Endothelial cell of umbilical vein (primary cell): ENCODE data around the gene RBKS. TPM values are rescaled to one million over a fixed set of nuclear protein-coding genes. Genes with fewer than 3 reads are reported as not detected.

ENCODE experiments used
- BruUV-seq: library from RNA; stranded (reverse); fragments of 400-500 nt; replicated peaks from 2 replicates; lab custom pipeline; 2021; lab: Mats Ljungman, UMichigan
- CTCF ChIA-PET: fragments of 300-600, 350-600 bp; sonication (Branson Sonifier 250); formaldehyde crosslinking; loops from one replicate; lab custom pipeline; 2021; ENCODE audit warnings: antibody characterized with exemption, inconsistent platforms; lab: Charles Lee
- POLR2A ChIA-PET: fragments of 300-600, 350-600 bp; sonication (Branson Sonifier 250); formaldehyde crosslinking; loops from one replicate; lab custom pipeline; 2021; ENCODE audit warnings: antibody characterized with exemption, inconsistent platforms; lab: Charles Lee
- DNase-seq: peaks from one replicate; pipeline ENCODE4 v3.0.0-alpha.2; 2011; ENCODE audit warnings: low read depth, low spot score
- FAIRE-seq: peaks from 2 replicates; lab custom pipeline; 2011; peaks lifted over from hg19 to GRCh38; lab: Jason Lieb, UNC
- H2AFZ ChIP-seq: 2 replicates; pipeline ENCODE4 v1.6.0; 2012; ENCODE audit warnings: low read depth, low read length, control low read depth, inconsistent platforms
- H3K27ac ChIP-seq: 2 replicates; pipeline ENCODE4 v1.5.1; 2011; ENCODE audit warnings: low read depth, mild to moderate bottlenecking, control low read depth, low read length, moderate library complexity; ENCODE audit not compliant: insufficient read depth
- H3K27me3 ChIP-seq, 2 experiments: 2 replicates each; pipeline versions ENCODE4 v1.6.0 to v1.6.1; 2011; ENCODE audit warnings: low read length in 2 of 2, mixed read lengths in 1 of 2; ENCODE audit not compliant: control insufficient read depth in 2 of 2, insufficient read depth in 2 of 2
- H3K36me3 ChIP-seq, 2 experiments: 2 replicates in 1 of 2; 3 replicates in 1 of 2; pipeline ENCODE4 v1.5.1; 2011; ENCODE audit warnings: low read length in 2 of 2, mild to moderate bottlenecking in 1 of 2, moderate library complexity in 1 of 2; ENCODE audit not compliant: control insufficient read depth in 2 of 2, insufficient read depth in 2 of 2; ENCODE audit errors: extremely low read depth in 1 of 2
- H3K4me1 ChIP-seq: 3 replicates; pipeline ENCODE4 v1.5.1; 2011; ENCODE audit warnings: mild to moderate bottlenecking, low read length; ENCODE audit not compliant: control insufficient read depth, insufficient read depth; ENCODE audit errors: extremely low read depth
- H3K4me2 ChIP-seq: 2 replicates; pipeline ENCODE4 v1.6.1; 2011; ENCODE audit warnings: low read length, control low read depth, mixed read lengths; ENCODE audit not compliant: insufficient read depth
- H3K4me3 ChIP-seq, 3 experiments: fragments of 200-600 bp in 1 of 3; sonication (generic), shearing (Covaris generic) in 1 of 3; replicated peaks in 1 of 3; 2 replicates each; pipeline ENCODE4 v1.5.1; 2011 to 2016; ENCODE audit warnings: control low read depth in 3 of 3, low read length in 3 of 3, mild to moderate bottlenecking in 2 of 3, inconsistent platforms in 1 of 3, low read depth in 1 of 3, moderate library complexity in 1 of 3; ENCODE audit not compliant: insufficient read depth in 1 of 3
- H3K79me2 ChIP-seq: 2 replicates; pipeline ENCODE4 v1.6.0; 2012; ENCODE audit warnings: low read length, inconsistent platforms; ENCODE audit not compliant: control insufficient read depth, insufficient read depth
- H3K9ac ChIP-seq: replicated peaks from 2 replicates; pipeline ENCODE3; 2011; ENCODE audit warnings: low read length, control low read depth; ENCODE audit not compliant: insufficient read depth; ENCODE audit errors: extremely low read depth
- H3K9me1 ChIP-seq: replicated peaks from 3 replicates; pipeline ENCODE4 v1.6.0; 2011; ENCODE audit warnings: mild to moderate bottlenecking, low read length; ENCODE audit not compliant: control insufficient read depth, insufficient read depth; ENCODE audit errors: extremely low read depth
- H3K9me3 ChIP-seq: replicated peaks from 2 replicates; pipeline ENCODE4 v1.5.1; 2012; ENCODE audit warnings: low read length, inconsistent platforms; ENCODE audit not compliant: control insufficient read depth, insufficient read depth
- H4K20me1 ChIP-seq: replicated peaks from 2 replicates; pipeline ENCODE3; 2011; ENCODE audit warnings: mild to moderate bottlenecking, low read length; ENCODE audit not compliant: control insufficient read depth, insufficient read depth; ENCODE audit errors: extremely low read depth
- FOS ChIP-seq: IDR thresholded peaks from 2 replicates; pipeline ENCODE4 v1.6.1; 2011; ENCODE audit warnings: mild to moderate bottlenecking, low read length, moderate library complexity, borderline replicate concordance; ENCODE audit not compliant: insufficient read depth
- GATA2 ChIP-seq: IDR thresholded peaks from 2 replicates; pipeline ENCODE4 v1.7.0; 2011; ENCODE audit warnings: low read depth, mild to moderate bottlenecking, moderate library complexity, mixed read lengths, low read length; ENCODE audit not compliant: insufficient read length, insufficient read depth
- POLR2AphosphoS5 ChIP-seq: IDR thresholded peaks from 2 replicates; pipeline ENCODE4 v1.6.1; 2012; ENCODE audit warnings: low read depth, mild to moderate bottlenecking, control low read depth, low read length, moderate library complexity; ENCODE audit not compliant: insufficient read depth
- dilution Hi-C: fragments of 300-500 bp; cut with MboI; formaldehyde crosslinking; loops from one replicate; pipeline ENCODE4 v1.15.0; 2019; ENCODE audit warnings: low sequenced_read_pairs; ENCODE audit not compliant: extremely low pct_ligation_motif_present
- intact Hi-C: fragments of 100-400 bp; cut with micrococcal nuclease; formaldehyde crosslinking; loops from one replicate; pipeline ENCODE4 v1.10.0; 2022
- polyA plus RNA-seq, 4 experiments: library from polyadenylated mRNA; depleted of rRNA in 3 of 4; stranded (reverse) in 3 of 4; unstranded in 1 of 4; fragments of >200 nt; gene quantifications; 2 replicates each; pipeline versions ENCODE4 v1.2.1 to v1.2.3, GENCODE V29; 2011 to 2012; ENCODE audit warnings: missing spikeins in 1 of 4
- total RNA-seq: library from RNA; stranded (reverse); gene quantifications from 2 replicates; pipeline ENCODE4 v1.2.3, GENCODE V29; 2021
- TF ChIP-seq, protein P1 (sequence below), 2 donors: IDR thresholded peaks; 1 replicate in 1 of 2; 2 replicates in 1 of 2; pipeline ENCODE4 v1.5.1; 2011; ENCODE audit warnings: low read length in 2 of 2, mild to moderate bottlenecking in 2 of 2, moderate library complexity in 2 of 2, control low read depth in 1 of 2, inconsistent platforms in 1 of 2, low read depth in 1 of 2; ENCODE audit not compliant: insufficient read depth in 1 of 2; ENCODE audit errors: extremely low read depth in 1 of 2
- TF ChIP-seq, protein P2 (sequence below): IDR thresholded peaks from 2 replicates; pipeline ENCODE4 v1.6.1; 2011; ENCODE audit not compliant: insufficient read depth, insufficient read length

RBKS gene
- total and polyA plus RNA-seq, 2 donors (not counting 3 experiments of a cell fraction or from before 2014, with no cell fraction given), result 0.64 to 1.8 TPM

DNA sequence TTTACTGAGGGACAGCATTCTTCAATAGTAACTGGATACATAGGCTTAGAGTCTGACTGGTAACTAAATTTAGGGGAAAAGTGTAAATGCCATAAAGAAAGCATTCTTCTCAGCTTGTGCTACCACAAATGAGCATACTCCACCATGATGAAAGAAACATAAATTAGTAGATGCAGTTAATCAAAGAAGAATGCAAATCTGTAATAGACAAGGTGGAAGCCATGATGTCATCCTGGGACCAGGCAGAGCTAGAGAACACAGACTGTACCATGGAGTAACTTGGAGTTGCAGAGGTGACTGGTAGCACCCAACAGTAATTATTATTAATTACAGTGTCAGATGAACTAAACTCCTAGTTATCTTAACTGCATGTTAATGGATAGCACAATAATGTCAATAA is 51.7 kb downstream of the RBKS start:
- Histone ChIP-seq H3K79me2 (no peaks in the 10 kb centered on the region), H3K9ac (no peak overlapping the region), H3K4me2 (no peak overlapping the region), H3K4me3 (no peak overlapping the region), H2AFZ (no peak overlapping the region), H4K20me1 (no peaks in the 10 kb centered on the region), H3K4me1 (no peaks in the 10 kb centered on the region), H3K27me3 (no peaks in the 10 kb centered on the region), H3K9me1 (no peaks in the 10 kb centered on the region), H3K9me3 (no peaks in the 10 kb centered on the region), H3K36me3 (no peaks in the 10 kb centered on the region), H3K27ac (no peak overlapping the region)
- intact Hi-C loops, result no loop called here
- BruUV-seq, result no TSS peak
- dilution Hi-C loops, result no loop called here
- ChIA-PET POLR2A (no interaction called here), CTCF (no interaction called here)
- TF ChIP-seq, protein P1, sequence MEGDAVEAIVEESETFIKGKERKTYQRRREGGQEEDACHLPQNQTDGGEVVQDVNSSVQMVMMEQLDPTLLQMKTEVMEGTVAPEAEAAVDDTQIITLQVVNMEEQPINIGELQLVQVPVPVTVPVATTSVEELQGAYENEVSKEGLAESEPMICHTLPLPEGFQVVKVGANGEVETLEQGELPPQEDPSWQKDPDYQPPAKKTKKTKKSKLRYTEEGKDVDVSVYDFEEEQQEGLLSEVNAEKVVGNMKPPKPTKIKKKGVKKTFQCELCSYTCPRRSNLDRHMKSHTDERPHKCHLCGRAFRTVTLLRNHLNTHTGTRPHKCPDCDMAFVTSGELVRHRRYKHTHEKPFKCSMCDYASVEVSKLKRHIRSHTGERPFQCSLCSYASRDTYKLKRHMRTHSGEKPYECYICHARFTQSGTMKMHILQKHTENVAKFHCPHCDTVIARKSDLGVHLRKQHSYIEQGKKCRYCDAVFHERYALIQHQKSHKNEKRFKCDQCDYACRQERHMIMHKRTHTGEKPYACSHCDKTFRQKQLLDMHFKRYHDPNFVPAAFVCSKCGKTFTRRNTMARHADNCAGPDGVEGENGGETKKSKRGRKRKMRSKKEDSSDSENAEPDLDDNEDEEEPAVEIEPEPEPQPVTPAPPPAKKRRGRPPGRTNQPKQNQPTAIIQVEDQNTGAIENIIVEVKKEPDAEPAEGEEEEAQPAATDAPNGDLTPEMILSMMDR (IDR thresholded peaks at IDR 0.05; ENCODE audit: extremely low read depth in 1 of 2, insufficient read depth in 1 of 2, low read depth in 1 of 2, low read length in 2 of 2), result no peak
- TF ChIP-seq GATA2 (no peak), POLR2AphosphoS5 (no peak), FOS (no peak)
- TF ChIP-seq, protein P2, sequence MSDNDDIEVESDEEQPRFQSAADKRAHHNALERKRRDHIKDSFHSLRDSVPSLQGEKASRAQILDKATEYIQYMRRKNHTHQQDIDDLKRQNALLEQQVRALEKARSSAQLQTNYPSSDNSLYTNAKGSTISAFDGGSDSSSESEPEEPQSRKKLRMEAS, result no peak
- FAIRE-seq (no peak), DNase-seq (no peak)
